ENCODE measurements around the gene PNP. TPM values are rescaled to one million over a fixed set of nuclear protein-coding genes. Genes with fewer than 3 reads are reported as not detected.

Gene PNP
- polyA plus RNA-seq, 3 donors = 63.2 to 112 (median 67.5) TPM

GRCh38 chr14:20524027-20524426 is 54.8 kb downstream of the PNP start:
- Histone ChIP-seq H3K36me3 (replicated peaks in 1 of 2; ENCODE audit: control insufficient read depth in 1 of 2, insufficient read depth in 2 of 2, low read length in 2 of 2) (no peaks in the 10 kb centered on the region), H3K9me3 (replicated peaks in 1 of 2; ENCODE audit: control insufficient read depth in 1 of 2, insufficient read depth in 1 of 2, low read length in 2 of 2) (no peaks in the 10 kb centered on the region), H3K27ac (ENCODE audit: low read depth in 1 of 2, low read length in 2 of 2) (no peak overlapping the region), H3K4me3 (replicated peaks in 1 of 3; ENCODE audit: low read depth in 2 of 3, low read length in 3 of 3) (no peak overlapping the region), H3K9ac (ENCODE audit: insufficient read depth, low read length, poor library complexity, severe bottlenecking) (no peak overlapping the region), H3K79me2 (ENCODE audit: insufficient read depth, low read length) (no peaks in the 10 kb centered on the region), H4K20me1 (ENCODE audit: insufficient read depth, low read length) (no peaks in the 10 kb centered on the region), H3K4me1 (ENCODE audit: control insufficient read depth in 1 of 2, insufficient read depth in 2 of 2, low read length in 2 of 2) (peaks cover 3 to 4% of the 10 kb centered on the region in 2 donors), H3K4me2 (replicated peaks; ENCODE audit: extremely low read depth, low read length, poor library complexity, severe bottlenecking) (no peak overlapping the region), H2AFZ (ENCODE audit: insufficient read depth, low read depth, low read length, poor library complexity, severe bottlenecking) (no peak overlapping the region), H3K27me3 (ENCODE audit: control insufficient read depth in 2 of 2, insufficient read depth in 2 of 2, low read length in 2 of 2) (no peaks in the 10 kb centered on the region)
- no peak for DNase-seq
- H3K36me3 Mint-ChIP-seq = no peaks in the 10 kb centered on the region
- intact Hi-C loops (cut with micrococcal nuclease) = no loop called here
- H3K4me3 Mint-ChIP-seq = no peak overlapping the region
- H3K9me3 Mint-ChIP-seq = peaks cover 0 to 5% (median 2%) of the 10 kb centered on the region in 7 donors
- no peak for TF ChIP-seq CTCF (IDR thresholded peaks at IDR 0.05)
- H3K4me1 Mint-ChIP-seq = peaks cover 10% of the 10 kb centered on the region
- 83% methylated on average over 1 of the region's 2 CpGs for WGBS (ENCODE audit: insufficient coverage)
- H3K27me3 Mint-ChIP-seq (ENCODE audit: low read depth in 3 of 3) = peaks cover 0 to 3% (median 0%) of the 10 kb centered on the region in 3 donors
- no peak overlapping the region for H3K27ac Mint-ChIP-seq

Other genes with a start within 250 kb of the PNP start
- not detected for gene OR11H6, start 245.7 kb upstream of the PNP start, polyA plus RNA-seq
- not detected for gene OR11H7, start 240.4 kb upstream of the PNP start, polyA plus RNA-seq
- not detected for gene OR11H4, start 230.1 kb upstream of the PNP start, polyA plus RNA-seq
- gene TTC5, start 163.5 kb upstream of the PNP start, polyA plus RNA-seq = 10 to 100 TPM in 2 of 3 donors, 1 to 10 TPM in 1; 6.2 to 18.4 (median 17.3) TPM
- gene CCNB1IP1, start 136.1 kb upstream of the PNP start, polyA plus RNA-seq = 1 to 10 TPM; 3.5 to 8.6 (median 5.4) TPM
- 1 to 10 TPM; 1.8 to 7.3 (median 3.9) TPM for gene PARP2, start 125.8 kb upstream of the PNP start, polyA plus RNA-seq
- gene TEP1, start 55.9 kb upstream of the PNP start, polyA plus RNA-seq = 10 to 100 TPM in 1 of 3 donors, 1 to 10 TPM in 2; 2.3 to 78.9 (median 7.1) TPM
- gene KLHL33, start 33.2 kb upstream of the PNP start, polyA plus RNA-seq = under 1 TPM in 1 of 3 donors, not detected in 2; 0.04 TPM
- gene OSGEP, start 14.6 kb upstream of the PNP start, polyA plus RNA-seq = 100 to 1,000 TPM in 1 of 3 donors, 10 to 100 TPM in 2; 34.7 to 112 (median 40.0) TPM
- 100 to 1,000 TPM in 1 of 3 donors, 10 to 100 TPM in 2; 69.7 to 208 (median 85.4) TPM for gene APEX1, start 14.2 kb upstream of the PNP start, polyA plus RNA-seq
- 100 to 1,000 TPM in 1 of 3 donors, 10 to 100 TPM in 2; 19.4 to 106 (median 21.2) TPM for gene PIP4P1, start 8.0 kb upstream of the PNP start, polyA plus RNA-seq
- gene RNASE10, start 36.1 kb downstream of the PNP start, polyA plus RNA-seq = not detected
- not detected for gene RNASE9, start 91.6 kb downstream of the PNP start, polyA plus RNA-seq
- gene RNASE11, start 118.6 kb downstream of the PNP start, polyA plus RNA-seq = not detected
- gene RNASE12, start 122.0 kb downstream of the PNP start, polyA plus RNA-seq = not detected
- not detected for gene OR6S1, start 172.3 kb downstream of the PNP start, polyA plus RNA-seq
- 10 to 100 TPM; 18.5 to 85.8 (median 49.1) TPM for gene RNASE4, start 215.2 kb downstream of the PNP start, polyA plus RNA-seq
- 10 to 100 TPM in 2 of 3 donors, 1 to 10 TPM in 1; 9.8 to 55.7 (median 31.4) TPM for gene ANG, start 219.4 kb downstream of the PNP start, polyA plus RNA-seq

Measured in CD14-positive monocyte (primary cell).